Activated CD8-positive, alpha-beta memory T cell treated with anti-CD3 and anti-CD28 coated beads, Interleukin-2, amount 50 U/mL, for 1 hour (primary cell): Measurements from ENCODE around the gene UBE2Q1.

Experiments used
- DNase-seq: peaks from one replicate; pipeline ENCODE4 v3.0.0-alpha.2; 2020; ENCODE audit errors: extremely low read depth

The UBE2Q1 gene

GRCh38 chr1:154502744-154503115, 55.7 kb downstream of the UBE2Q1 start:
- no peak for DNase-seq

GRCh38 chr1:154502066-154502743, 56.3 kb downstream of the UBE2Q1 start, which contains the start of the genes SHE and TDRD10:
TSS of gene SHE (minus strand) at chr1:154502412. CDS start at chr1:154502026, 386 bp downstream.
TSS of gene TDRD10 (plus strand) at chr1:154502219. CDS start at chr1:154506904, 4,685 bp downstream.
- no peak for DNase-seq

- no peak for DNase-seq
Measured at GRCh38 chr1:154501423-154502065, 56.9 kb downstream of the UBE2Q1 start.

- DNase-seq = no peak
Measured at GRCh38 chr1:154500533-154500932, 57.9 kb downstream of the UBE2Q1 start.

- no peak for DNase-seq
Measured at GRCh38 chr1:154499446-154499845, 59.0 kb downstream of the UBE2Q1 start.
